HepG2 (cell line): ENCODE measurements around the gene GP1BA. TPM values are rescaled to one million over a fixed set of nuclear protein-coding genes. Genes with fewer than 3 reads are reported as not detected.
A peak's percentile ranks its signal among the peaks of the same experiment; 100 is the strongest.

ENCODE experiments used
- DPF2 ChIP-seq: sonication (generic); formaldehyde crosslinking; IDR thresholded peaks from 2 replicates; pipeline ENCODE4 v1.4.0; 2020; ENCODE audit warnings: mild to moderate bottlenecking, low read depth, missing genetic modification reagents, borderline replicate concordance
- GATAD2A ChIP-seq: IDR thresholded peaks from 2 replicates; pipeline ENCODE4 v1.6.1; 2016
- HHEX ChIP-seq: IDR thresholded peaks from 2 replicates; pipeline ENCODE4 v1.6.1; 2016; ENCODE audit warnings: control low read depth
- JUN ChIP-seq: sonication (generic); formaldehyde crosslinking; IDR thresholded peaks from 2 replicates; pipeline ENCODE4 v1.4.0; 2020; ENCODE audit warnings: mild to moderate bottlenecking, missing genetic modification reagents
- POLR2G ChIP-seq: fragments of 200-400 bp; formaldehyde crosslinking; IDR thresholded peaks from 2 replicates; pipeline ENCODE4 v1.6.1; 2018; ENCODE audit warnings: mild to moderate bottlenecking, low read depth, low read length, moderate library complexity
- SAP130 ChIP-seq: IDR thresholded peaks from 2 replicates; pipeline ENCODE4 v1.6.1; 2016; ENCODE audit warnings: low read depth
- SCMH1 ChIP-seq: sonication (generic); formaldehyde crosslinking; IDR thresholded peaks from 2 replicates; pipeline ENCODE4 v1.9.0; 2021; ENCODE audit warnings: missing genetic modification reagents, mild to moderate bottlenecking, borderline replicate concordance
- ZBTB44 ChIP-seq: sonication (generic); formaldehyde crosslinking; IDR thresholded peaks from 2 replicates; pipeline ENCODE4 v1.4.0; 2020; ENCODE audit warnings: missing genetic modification reagents
- ZFP82 ChIP-seq: sonication (generic); formaldehyde crosslinking; IDR thresholded peaks from 2 replicates; pipeline ENCODE4 v1.5.1; 2020; ENCODE audit warnings: mild to moderate bottlenecking, missing genetic modification reagents, borderline replicate concordance
- ZNF251 ChIP-seq: sonication (generic); formaldehyde crosslinking; IDR thresholded peaks from 2 replicates; pipeline ENCODE4 v1.9.0; 2021; ENCODE audit warnings: mild to moderate bottlenecking, missing genetic modification reagents
- ZNF3 ChIP-seq: IDR thresholded peaks from 2 replicates; pipeline ENCODE4 v1.7.0; 2017; ENCODE audit warnings: inconsistent platforms
- ZNF33A ChIP-seq: sonication (generic); formaldehyde crosslinking; IDR thresholded peaks from 2 replicates; pipeline ENCODE4 v1.5.1; 2020; ENCODE audit warnings: missing genetic modification reagents, mild to moderate bottlenecking, moderate library complexity, borderline replicate concordance
- ZNF34 ChIP-seq: sonication (generic); formaldehyde crosslinking; IDR thresholded peaks from 2 replicates; pipeline ENCODE4 v1.4.0; 2020; ENCODE audit warnings: mild to moderate bottlenecking, missing genetic modification reagents, borderline replicate concordance
- ZNF362 ChIP-seq: sonication (generic); formaldehyde crosslinking; IDR thresholded peaks from 2 replicates; pipeline ENCODE4 v1.4.0; 2020; ENCODE audit warnings: missing genetic modification reagents, mild to moderate bottlenecking, borderline replicate concordance
- ZNF549 ChIP-seq: sonication (generic); formaldehyde crosslinking; IDR thresholded peaks from 2 replicates; pipeline ENCODE4 v1.5.0; 2020; ENCODE audit warnings: missing genetic modification reagents
- ZNF616 ChIP-seq: sonication (generic); formaldehyde crosslinking; IDR thresholded peaks from 2 replicates; pipeline ENCODE4 v1.5.0; 2020; ENCODE audit warnings: low read depth, mild to moderate bottlenecking, missing genetic modification reagents
- ZNF713 ChIP-seq: sonication (generic); formaldehyde crosslinking; IDR thresholded peaks from 2 replicates; pipeline ENCODE4 v1.4.0; 2020; ENCODE audit warnings: mild to moderate bottlenecking, missing genetic modification reagents
- ZNF773 ChIP-seq: sonication (generic); formaldehyde crosslinking; IDR thresholded peaks from 2 replicates; pipeline ENCODE4 v1.4.0; 2020; ENCODE audit warnings: missing genetic modification reagents, borderline replicate concordance
- ZSCAN30 ChIP-seq: sonication (generic); formaldehyde crosslinking; IDR thresholded peaks from 2 replicates; pipeline ENCODE4 v1.5.0; 2020; ENCODE audit warnings: mild to moderate bottlenecking, missing genetic modification reagents
- polyA plus RNA-seq, 8 experiments: library from polyadenylated mRNA; depleted of rRNA in 3 of 8; stranded (reverse) in 7 of 8; unstranded in 1 of 8; fragments of >200 nt; fragmentation: Illumina TruSeq in 4 of 8; extraction: Trizol in 4 of 8; gene quantifications; 2 replicates each; pipeline versions ENCODE4 v1.2.1 to v1.2.3, GENCODE V29; 2011 to 2016; ENCODE audit warnings: low read depth in 4 of 8, missing spikeins in 1 of 8, mixed read lengths in 1 of 8; ENCODE audit not compliant: insufficient read depth in 1 of 8
- total RNA-seq, 5 experiments: library from RNA; depleted of rRNA; stranded (reverse); fragments of >200 nt; fragmentation: Illumina TruSeq; extraction: Trizol; gene quantifications; 2 replicates each; pipeline ENCODE4 v1.2.3, GENCODE V29; 2016; ENCODE audit warnings: low read depth in 1 of 5
- TF ChIP-seq, protein P1 (sequence below): sonication (generic); formaldehyde crosslinking; IDR thresholded peaks from 2 replicates; pipeline ENCODE4 v1.4.0; 2020; ENCODE audit warnings: mild to moderate bottlenecking, missing genetic modification reagents
- TF ChIP-seq, protein P2 (sequence below): sonication (generic); formaldehyde crosslinking; IDR thresholded peaks from 2 replicates; pipeline ENCODE4 v1.4.0; 2020; ENCODE audit warnings: missing genetic modification reagents, mild to moderate bottlenecking, borderline replicate concordance
- TF ChIP-seq, protein P3 (sequence below): sonication (generic); formaldehyde crosslinking; IDR thresholded peaks from 2 replicates; pipeline ENCODE4 v1.5.0; 2020; ENCODE audit warnings: mild to moderate bottlenecking, low read depth, missing genetic modification reagents, borderline replicate concordance

Gene GP1BA
- total and polyA plus RNA-seq, 2 of the 13 experiments (the other 11 are each of a cell fraction or from before 2014, with no cell fraction given) = not detected

DNA sequence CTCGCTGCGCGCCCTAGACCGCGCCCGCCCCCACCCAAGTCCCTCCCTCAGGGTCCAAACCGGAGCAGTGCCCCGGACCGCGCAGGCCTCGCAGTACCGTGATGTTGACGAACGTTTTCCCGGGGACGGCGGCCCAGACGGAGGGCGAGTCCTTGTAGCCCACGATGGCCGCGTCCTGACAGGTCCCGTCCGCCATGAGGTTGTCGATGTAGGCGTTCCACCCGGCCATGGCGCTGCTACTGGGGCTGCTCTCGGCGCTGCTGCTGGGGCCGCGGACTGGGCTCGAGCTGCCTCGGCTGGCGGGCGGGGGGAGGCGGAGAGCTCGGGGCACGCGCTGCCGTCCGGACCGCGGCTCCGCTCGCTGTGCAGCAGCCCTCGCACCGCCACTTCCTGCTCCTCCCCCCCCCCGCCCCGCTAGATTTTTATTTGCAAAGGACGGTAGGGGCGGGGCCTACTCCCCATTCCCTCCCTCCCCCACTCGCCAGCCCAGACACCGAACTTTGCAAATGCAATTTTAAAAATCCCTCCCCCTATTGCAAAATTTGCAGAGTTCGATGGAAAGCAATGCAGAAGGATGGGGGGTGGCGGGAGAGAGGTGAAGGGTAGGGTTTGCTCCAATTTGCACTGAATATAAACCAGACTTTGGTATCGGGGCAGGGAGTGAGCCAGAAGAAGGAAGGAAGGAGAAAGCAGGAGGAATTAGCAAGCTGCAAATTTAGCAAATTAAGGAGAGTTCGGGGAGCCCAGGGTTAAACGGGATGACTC is 16.3 kb downstream of the GP1BA start, which contains the start of gene PFN1 (continued):
- TF ChIP-seq, protein P1, sequence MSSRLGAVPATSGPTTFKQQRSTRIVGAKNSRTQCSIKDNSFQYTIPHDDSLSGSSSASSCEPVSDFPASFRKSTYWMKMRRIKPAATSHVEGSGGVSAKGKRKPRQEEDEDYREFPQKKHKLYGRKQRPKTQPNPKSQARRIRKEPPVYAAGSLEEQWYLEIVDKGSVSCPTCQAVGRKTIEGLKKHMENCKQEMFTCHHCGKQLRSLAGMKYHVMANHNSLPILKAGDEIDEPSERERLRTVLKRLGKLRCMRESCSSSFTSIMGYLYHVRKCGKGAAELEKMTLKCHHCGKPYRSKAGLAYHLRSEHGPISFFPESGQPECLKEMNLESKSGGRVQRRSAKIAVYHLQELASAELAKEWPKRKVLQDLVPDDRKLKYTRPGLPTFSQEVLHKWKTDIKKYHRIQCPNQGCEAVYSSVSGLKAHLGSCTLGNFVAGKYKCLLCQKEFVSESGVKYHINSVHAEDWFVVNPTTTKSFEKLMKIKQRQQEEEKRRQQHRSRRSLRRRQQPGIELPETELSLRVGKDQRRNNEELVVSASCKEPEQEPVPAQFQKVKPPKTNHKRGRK (CRISPR knock-in tag) = peak; percentile 4; the same call in 1 of the 2 replicates
- no peak for TF ChIP-seq ZNF549 (CRISPR knock-in tag)
- TF ChIP-seq GATAD2A (CRISPR knock-in tag) = no peak
- peak; percentile 71; the same call in 1 of the 2 replicates for TF ChIP-seq ZNF773
- 0 out of 2 replicates have a peak, but pooled peaks have one; percentile 47 for TF ChIP-seq ZNF713
- TF ChIP-seq JUN (CRISPR knock-in tag) = no peak
- TF ChIP-seq ZNF616 (CRISPR knock-in tag) = peak; percentile 74
- TF ChIP-seq SCMH1 (CRISPR knock-in tag) = no peak
- TF ChIP-seq, protein P2, sequence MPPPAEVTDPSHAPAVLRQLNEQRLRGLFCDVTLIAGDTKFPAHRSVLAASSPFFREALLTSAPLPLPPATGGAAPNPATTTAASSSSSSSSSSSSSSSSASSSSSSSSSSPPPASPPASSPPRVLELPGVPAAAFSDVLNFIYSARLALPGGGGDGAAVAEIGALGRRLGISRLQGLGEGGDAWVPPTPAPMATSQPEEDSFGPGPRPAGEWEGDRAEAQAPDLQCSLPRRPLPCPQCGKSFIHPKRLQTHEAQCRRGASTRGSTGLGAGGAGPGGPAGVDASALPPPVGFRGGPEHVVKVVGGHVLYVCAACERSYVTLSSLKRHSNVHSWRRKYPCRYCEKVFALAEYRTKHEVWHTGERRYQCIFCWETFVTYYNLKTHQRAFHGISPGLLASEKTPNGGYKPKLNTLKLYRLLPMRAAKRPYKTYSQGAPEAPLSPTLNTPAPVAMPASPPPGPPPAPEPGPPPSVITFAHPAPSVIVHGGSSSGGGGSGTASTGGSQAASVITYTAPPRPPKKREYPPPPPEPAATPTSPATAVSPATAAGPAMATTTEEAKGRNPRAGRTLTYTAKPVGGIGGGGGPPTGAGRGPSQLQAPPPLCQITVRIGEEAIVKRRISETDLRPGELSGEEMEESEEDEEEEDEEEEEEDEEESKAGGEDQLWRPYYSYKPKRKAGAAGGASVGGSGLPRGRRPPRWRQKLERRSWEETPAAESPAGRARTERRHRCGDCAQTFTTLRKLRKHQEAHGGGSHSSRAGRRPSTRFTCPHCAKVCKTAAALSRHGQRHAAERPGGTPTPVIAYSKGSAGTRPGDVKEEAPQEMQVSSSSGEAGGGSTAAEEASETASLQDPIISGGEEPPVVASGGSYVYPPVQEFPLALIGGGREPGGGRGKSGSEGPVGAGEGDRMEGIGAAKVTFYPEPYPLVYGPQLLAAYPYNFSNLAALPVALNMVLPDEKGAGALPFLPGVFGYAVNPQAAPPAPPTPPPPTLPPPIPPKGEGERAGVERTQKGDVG (CRISPR knock-in tag) = no peak
- TF ChIP-seq SAP130 = peak; percentile 81
- no peak for TF ChIP-seq HHEX (CRISPR knock-in tag)
- TF ChIP-seq ZNF362 (CRISPR knock-in tag) = peak; percentile 46; the same call in 1 of the 2 replicates
- no peak for TF ChIP-seq ZNF3 (CRISPR knock-in tag)
- no peak for TF ChIP-seq ZNF33A (CRISPR knock-in tag)
- peak; percentile 21; the same call in 1 of the 2 replicates for TF ChIP-seq ZSCAN30
- TF ChIP-seq ZNF251 = no peak
- no peak for TF ChIP-seq DPF2 (CRISPR knock-in tag)
- TF ChIP-seq, protein P3, sequence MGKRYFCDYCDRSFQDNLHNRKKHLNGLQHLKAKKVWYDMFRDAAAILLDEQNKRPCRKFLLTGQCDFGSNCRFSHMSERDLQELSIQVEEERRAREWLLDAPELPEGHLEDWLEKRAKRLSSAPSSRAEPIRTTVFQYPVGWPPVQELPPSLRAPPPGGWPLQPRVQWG (CRISPR knock-in tag) = no peak
- TF ChIP-seq POLR2G = peak; percentile 91
- TF ChIP-seq ZNF34 (CRISPR knock-in tag) = no peak
- TF ChIP-seq ZFP82 (CRISPR knock-in tag) = no peak
- TF ChIP-seq ZBTB44 = no peak
